NOMO-1 treated with dmso at 0.1 percent for 144 hours (cell line): ENCODE results near the gene HAND2.

ENCODE experiments used
- DNase-seq: peaks from one replicate; lab custom pipeline; 2025; ENCODE audit not compliant: unreplicated experiment; lab: John Stamatoyannopoulos, UW

The HAND2 gene

DNA sequence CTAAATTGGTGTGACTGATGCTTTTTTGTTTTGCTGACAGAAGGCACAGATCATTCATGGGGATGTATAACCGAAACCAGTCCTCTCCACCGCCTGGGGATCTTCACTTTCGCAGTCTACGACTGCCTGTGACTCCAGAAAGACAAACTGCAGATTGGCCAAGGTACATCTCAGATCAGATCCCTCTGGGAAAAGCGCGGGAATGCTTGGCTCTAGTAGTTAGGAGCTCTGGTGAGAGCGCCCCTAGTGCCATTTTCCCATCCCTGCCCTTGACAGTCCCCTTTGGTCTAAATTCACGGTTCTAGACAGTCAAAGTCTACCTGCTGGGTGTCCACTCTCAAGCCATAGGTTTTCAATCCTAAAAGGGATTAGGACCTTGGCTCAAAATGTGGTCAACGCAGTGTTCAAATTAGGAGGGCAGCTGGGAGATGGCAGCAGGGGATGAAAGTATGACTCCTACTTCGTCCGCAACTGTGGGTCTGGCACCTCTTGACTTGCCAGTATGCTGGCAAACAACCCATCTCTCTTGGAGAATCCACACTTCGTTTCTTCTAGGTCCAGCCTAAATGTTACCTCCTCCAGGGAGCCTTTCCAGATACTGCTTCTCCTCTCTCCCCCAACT is 6.9 kb upstream of the HAND2 start:
- no peak for DNase-seq

DNA sequence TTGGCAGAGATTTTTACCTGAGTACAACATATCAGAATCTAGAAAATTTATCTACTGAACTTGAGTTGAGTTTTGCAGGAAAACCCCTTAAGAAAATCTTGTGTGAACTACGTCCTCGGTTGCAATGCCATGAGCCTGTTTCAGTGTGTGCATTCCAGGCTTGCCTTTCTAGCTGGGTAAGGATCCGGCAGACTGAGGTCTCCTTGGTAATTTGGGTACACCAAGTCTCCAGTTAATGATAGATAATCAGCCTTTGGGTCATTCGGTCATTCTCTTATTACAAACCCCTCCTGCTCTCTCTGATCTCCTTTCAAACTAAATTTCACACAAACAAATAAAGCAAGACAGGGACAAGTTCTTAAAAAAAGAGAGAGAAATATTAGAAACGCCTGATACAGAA is 5.9 kb upstream of the HAND2 start:
- no peak for DNase-seq

- no peak for DNase-seq
These were observed 5.3 kb upstream of the HAND2 start for GRCh38 chr4:173535165-173535902.

DNA sequence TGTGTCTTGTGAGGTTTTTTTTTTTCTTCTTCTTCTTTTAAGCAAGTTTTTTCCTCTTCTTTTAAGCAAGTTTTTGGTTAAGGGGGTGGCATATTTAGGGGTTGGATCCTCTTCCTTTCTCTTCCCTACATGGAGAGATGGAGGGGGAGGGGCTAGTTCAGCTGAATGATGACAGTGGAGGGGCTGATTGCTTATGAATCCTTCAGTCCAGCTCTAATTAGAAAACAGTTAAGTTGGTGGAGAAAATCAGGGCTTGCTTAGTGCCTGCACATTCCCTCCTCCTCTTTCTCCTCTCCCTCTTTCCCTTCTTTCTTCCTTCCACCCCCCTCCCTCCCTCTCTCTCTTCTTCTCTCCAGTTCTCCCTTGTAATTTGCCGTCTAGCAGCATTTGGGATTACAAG is 4.4 kb upstream of the HAND2 start:
- DNase-seq, result no peak

GRCh38 chr4:173532725-173533511 is 2.9 kb upstream of the HAND2 start:
- no peak for DNase-seq

- DNase-seq, result no peak
These were observed 1.3 kb upstream of the HAND2 start for GRCh38 chr4:173531086-173531965.

- no peak for DNase-seq
These were observed 477 bp upstream of the HAND2 start for GRCh38 chr4:173530326-173531085.

DNA sequence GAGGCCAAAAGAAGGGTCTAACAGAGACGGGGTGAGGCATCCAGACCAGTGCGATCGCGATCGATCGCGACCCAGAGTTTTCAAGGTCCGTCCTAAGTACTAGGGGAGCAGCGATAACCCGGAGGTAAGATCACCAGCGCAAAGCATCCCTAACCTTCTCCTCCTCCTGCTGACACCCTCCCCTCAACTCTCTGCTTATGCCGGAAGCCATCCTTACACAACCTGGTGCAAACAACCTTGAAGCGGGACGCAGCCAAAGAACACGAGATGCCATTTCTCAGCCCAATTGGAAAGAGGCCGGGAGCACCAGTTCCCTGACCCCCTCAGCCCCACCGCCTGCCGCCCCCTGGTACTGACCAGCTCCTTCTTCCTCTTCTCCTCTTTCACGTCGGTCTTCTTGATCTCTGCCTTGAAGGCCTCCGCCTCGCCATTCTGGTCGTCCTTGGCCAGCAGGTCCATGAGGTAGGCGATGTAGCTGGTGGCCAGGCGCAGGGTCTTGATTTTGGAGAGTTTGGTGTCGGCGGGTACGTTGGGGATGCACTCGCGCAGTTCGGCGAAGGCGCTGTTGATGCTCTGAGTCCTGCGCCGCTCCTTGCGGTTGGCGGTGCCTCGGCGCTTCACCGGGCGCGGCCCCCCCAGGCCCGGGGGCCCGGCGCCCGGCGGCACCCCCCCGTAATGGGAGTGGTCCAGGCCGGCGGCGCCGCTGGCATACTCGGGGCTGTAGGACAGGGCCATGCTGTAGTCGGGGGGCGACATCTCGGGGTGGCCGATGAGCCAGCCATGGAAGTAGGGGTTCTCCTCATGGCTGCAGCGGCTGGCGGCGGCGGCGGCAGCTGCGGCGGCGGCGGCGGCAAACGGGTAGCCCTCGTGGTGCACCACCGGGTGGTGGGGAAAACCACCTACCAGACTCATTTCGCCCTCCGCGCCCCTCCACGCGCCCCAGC is 1.4 kb downstream of the HAND2 start:
- DNase-seq, result no peak

GRCh38 chr4:173527103-173527891 is 2.7 kb downstream of the HAND2 start:
- DNase-seq, result no peak

GRCh38 chr4:173526724-173527102 is 3.3 kb downstream of the HAND2 start:
- DNase-seq, result no peak

DNA sequence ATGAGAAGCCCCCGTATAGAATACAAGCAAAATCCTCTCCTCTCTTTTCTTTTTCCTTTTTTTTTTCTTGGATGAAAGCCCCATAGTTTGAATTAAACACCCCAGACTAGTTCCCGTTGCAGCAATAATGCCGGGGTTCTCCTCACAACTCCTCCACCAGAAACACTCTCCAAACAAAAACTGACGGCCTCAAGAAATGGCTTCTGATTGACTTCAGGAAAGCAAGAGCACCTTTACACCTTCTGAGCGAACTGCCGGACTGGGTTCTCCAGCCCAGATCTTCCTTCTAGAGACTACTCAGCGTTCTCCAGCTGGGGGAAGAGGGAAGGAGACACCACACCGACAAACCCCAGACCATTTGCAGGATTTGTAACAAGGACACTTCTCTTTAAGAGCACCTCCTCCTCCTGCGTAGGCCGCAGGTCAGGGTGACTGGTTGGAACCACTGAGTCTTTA is 4.0 kb downstream of the HAND2 start:
- DNase-seq, result no peak

DNA sequence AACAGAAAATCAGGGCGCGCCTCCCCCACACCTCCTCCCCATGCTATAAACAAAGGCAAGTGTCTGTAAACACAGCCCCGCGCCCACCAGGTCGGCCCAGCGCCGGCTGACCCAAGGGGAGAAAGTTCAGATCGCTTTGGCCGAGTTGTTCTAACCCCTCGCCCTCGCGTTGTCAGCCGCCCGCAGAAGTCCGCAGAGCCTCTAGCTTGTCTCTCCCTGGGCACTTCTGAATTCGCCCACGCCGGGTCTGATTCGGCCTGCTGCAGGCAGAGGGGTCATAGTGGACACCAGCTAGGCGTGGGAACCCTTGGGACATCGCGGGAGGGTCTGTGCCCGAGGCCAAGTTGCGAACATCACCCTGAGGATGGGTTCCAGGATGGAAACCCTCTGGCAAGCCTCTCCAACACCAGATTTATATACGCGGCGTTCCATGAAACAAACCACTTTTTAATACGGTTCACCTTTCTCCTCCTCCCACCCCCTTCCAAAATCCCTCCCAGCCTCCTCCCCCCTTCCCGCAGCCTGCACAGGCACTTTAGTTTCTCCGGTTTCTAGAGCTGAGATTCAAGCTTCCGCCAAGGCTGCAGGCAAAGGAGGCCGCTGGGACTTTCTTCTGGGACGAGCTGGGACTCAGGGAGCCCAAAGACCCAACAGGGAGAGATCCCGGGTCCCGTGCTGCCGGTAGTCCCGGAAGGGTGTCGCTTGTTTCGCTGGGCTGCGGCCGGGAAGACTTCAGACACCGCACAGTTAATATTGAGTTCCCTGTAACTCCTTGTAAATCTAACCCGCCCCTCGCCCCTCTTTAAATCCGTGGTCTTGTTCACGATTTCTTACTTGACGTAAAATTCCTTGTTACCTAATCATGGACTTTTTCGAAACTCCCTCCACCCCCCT is 4.7 kb downstream of the HAND2 start:
- no peak for DNase-seq

GRCh38 chr4:173524218-173525117 is 5.6 kb downstream of the HAND2 start:
- DNase-seq, result no peak

- no peak for DNase-seq
These were observed 7.1 kb downstream of the HAND2 start for GRCh38 chr4:173522951-173523395.

GRCh38 chr4:173522160-173522950 is 7.7 kb downstream of the HAND2 start:
- no peak for DNase-seq
